SK-N-SH (cell line): ENCODE measurements around the gene SACS. TPM values are rescaled to one million over a fixed set of nuclear protein-coding genes. Genes with fewer than 3 reads are reported as not detected.
A peak's percentile ranks its signal among the peaks of the same experiment; 100 is the strongest.

Experiments
- CTCF ChIA-PET: fragments of 300-600, 350-600 bp; formaldehyde crosslinking; extraction: SDS; loops from one replicate; lab custom pipeline; 2021; lab: Yijun Ruan, JAX
- POLR2A ChIA-PET: fragments of 350-600 bp; sonication (Branson Sonifier 250); formaldehyde crosslinking; extraction: SDS; loops from one replicate; lab custom pipeline; 2020; ENCODE audit warnings: antibody characterized with exemption, inconsistent platforms; lab: Yijun Ruan, JAX
- DNase-seq: peaks from one replicate; pipeline ENCODE4 v3.0.0; 2012
- H2AFZ ChIP-seq: fragments of 200-600 bp; sonication (generic); 2 replicates; pipeline ENCODE4 v1.8.1; 2016; ENCODE audit warnings: antibody characterized with exemption, mild to moderate bottlenecking, low read depth
- H3F3A ChIP-seq: fragments of 200-600 bp; sonication (generic); replicated peaks from 2 replicates; pipeline ENCODE3; 2016; ENCODE audit warnings: antibody characterized with exemption, mild to moderate bottlenecking; ENCODE audit not compliant: insufficient read depth
- H3K27ac ChIP-seq, 2 experiments: fragments of 200-500 bp in 1 of 2; fragments of 200-600 bp in 1 of 2; sonication (Bioruptor generic) in 1 of 2; sonication (generic), shearing (Covaris generic) in 1 of 2; 2 replicates each; pipeline versions ENCODE4 v1.5.1 to v1.6.1; 2014 to 2016; ENCODE audit warnings: low read depth in 2 of 2, inconsistent platforms in 1 of 2, low read length in 1 of 2, mild to moderate bottlenecking in 1 of 2, mixed read lengths in 1 of 2
- H3K27me3 ChIP-seq: fragments of 200-600 bp; sonication (generic), shearing (Covaris generic); 2 replicates; pipeline ENCODE4 v1.6.1; 2016; ENCODE audit warnings: mixed run types; ENCODE audit not compliant: insufficient read depth
- H3K36me3 ChIP-seq, 2 experiments: fragments of 200-500 bp in 1 of 2; fragments of 200-600 bp in 1 of 2; sonication (Bioruptor generic) in 1 of 2; sonication (generic) in 1 of 2; replicated peaks in 1 of 2; 2 replicates each; pipeline versions ENCODE3 to v1.5.1; 2014 to 2016; ENCODE audit warnings: low read length in 1 of 2, mild to moderate bottlenecking in 1 of 2; ENCODE audit not compliant: insufficient read depth in 2 of 2, control insufficient read depth in 1 of 2
- H3K4me1 ChIP-seq, 2 experiments: fragments of 200-500 bp in 1 of 2; fragments of 200-600 bp in 1 of 2; sonication (Bioruptor generic) in 1 of 2; sonication (generic), shearing (Covaris generic) in 1 of 2; 2 replicates each; pipeline versions ENCODE4 v1.5.1 to v1.6.1; 2014 to 2016; ENCODE audit warnings: low read depth in 1 of 2, low read length in 1 of 2, mixed run types in 1 of 2; ENCODE audit not compliant: insufficient read depth in 2 of 2, control insufficient read depth in 1 of 2
- H3K4me2 ChIP-seq: fragments of 200-600 bp; sonication (generic), shearing (Covaris generic); 2 replicates; pipeline ENCODE4 v1.6.1; 2017; ENCODE audit warnings: mixed run types
- H3K4me3 ChIP-seq, 2 experiments: fragments of 200-500 bp in 1 of 2; fragments of 200-600 bp in 1 of 2; sonication (Bioruptor generic) in 1 of 2; sonication (generic), shearing (Covaris generic) in 1 of 2; 2 replicates each; pipeline versions ENCODE4 v1.5.1 to v1.8.1; 2014 to 2016; ENCODE audit warnings: low read depth in 2 of 2, inconsistent platforms in 1 of 2, low read length in 1 of 2, mild to moderate bottlenecking in 1 of 2, mixed read lengths in 1 of 2, moderate library complexity in 1 of 2
- H3K79me2 ChIP-seq: fragments of 200-600 bp; sonication (generic); 2 replicates; pipeline ENCODE4 v1.8.1; 2017; ENCODE audit warnings: mild to moderate bottlenecking; ENCODE audit not compliant: insufficient read depth
- H3K9ac ChIP-seq: fragments of 200-600 bp; sonication (generic); 2 replicates; pipeline ENCODE4 v1.6.1; 2017; ENCODE audit warnings: mixed run types
- H3K9me2 ChIP-seq: fragments of 200-600 bp; sonication (generic); 2 replicates; pipeline ENCODE4 v1.6.1; 2017; ENCODE audit warnings: mixed run types
- H3K9me3 ChIP-seq: fragments of 200-600 bp; sonication (generic); 2 replicates; pipeline ENCODE4 v1.6.1; 2017; ENCODE audit warnings: mixed run types, mild to moderate bottlenecking, moderate library complexity
- H4K20me1 ChIP-seq: fragments of 200-600 bp; sonication (generic); 2 replicates; pipeline ENCODE4 v1.6.1; 2017; ENCODE audit warnings: mild to moderate bottlenecking, mixed run types; ENCODE audit not compliant: insufficient read depth
- ELF1 ChIP-seq: IDR thresholded peaks from 2 replicates; pipeline ENCODE4 v1.4.0; 2012
- FOXM1 ChIP-seq: IDR thresholded peaks from 2 replicates; pipeline ENCODE4 v1.4.0; 2012; ENCODE audit warnings: low read depth, mild to moderate bottlenecking
- IRF3 ChIP-seq: fragments of 150-350 bp; IDR thresholded peaks from 2 replicates; pipeline ENCODE4 v1.6.1; 2016; ENCODE audit warnings: mild to moderate bottlenecking, low read depth, low read length
- JUND ChIP-seq: IDR thresholded peaks from 2 replicates; pipeline ENCODE4 v1.4.0; 2012
- MXI1 ChIP-seq: IDR thresholded peaks from 2 replicates; pipeline ENCODE4 v1.6.1; 2012; ENCODE audit warnings: mild to moderate bottlenecking, low read depth, low read length, improper control_type of control experiment
- NRF1 ChIP-seq: IDR thresholded peaks from 2 replicates; pipeline ENCODE4 v1.6.1; 2012; ENCODE audit warnings: low read depth, mild to moderate bottlenecking, low read length
- RAD21 ChIP-seq: IDR thresholded peaks from 2 replicates; pipeline ENCODE4 v1.6.1; 2012; ENCODE audit warnings: mild to moderate bottlenecking, low read length
- RCOR1 ChIP-seq: fragments of 150-350 bp; IDR thresholded peaks from 2 replicates; pipeline ENCODE4 v1.6.1; 2017; ENCODE audit warnings: antibody characterized with exemption, low read length
- REST ChIP-seq: IDR thresholded peaks from 2 replicates; pipeline ENCODE4 v1.6.1; 2012; ENCODE audit warnings: mild to moderate bottlenecking, low read depth, low read length, moderate library complexity
- RFX5 ChIP-seq: IDR thresholded peaks from 2 replicates; pipeline ENCODE4 v1.6.1; 2012; ENCODE audit warnings: mild to moderate bottlenecking, improper control_type of control experiment, low read length
- TEAD4 ChIP-seq: IDR thresholded peaks from 2 replicates; pipeline ENCODE4 v1.4.0; 2012; ENCODE audit warnings: mild to moderate bottlenecking, borderline replicate concordance; ENCODE audit not compliant: insufficient read depth
- USF2 ChIP-seq: fragments of 150-350 bp; IDR thresholded peaks from 2 replicates; pipeline ENCODE4 v1.6.1; 2017; ENCODE audit warnings: antibody characterized with exemption, low read length, low read depth, borderline replicate concordance
- WGBS: methylation state at CpG from one replicate; pipeline ENCODE4 v1.1.6; 2017; ENCODE audit warnings: low lambda C conversion rate; 5-methylcytosine and 5-hydroxymethylcytosine counted together
- polyA plus RNA-seq, 3 experiments: library from polyadenylated mRNA; depleted of rRNA; stranded (reverse); fragments of >200 nt; gene quantifications; 2 replicates each; pipeline ENCODE4 v1.2.3, GENCODE V29; 2012
- TF ChIP-seq, protein P1 (sequence below): IDR thresholded peaks from 2 replicates; pipeline ENCODE4; 2012
- TF ChIP-seq, protein P2 (sequence below): IDR thresholded peaks from 2 replicates; pipeline ENCODE4 v1.4.0; 2012; ENCODE audit warnings: low read depth, borderline replicate concordance

SACS gene
- polyA plus RNA-seq, 1 of the 3 experiments (the other 2 are of a cell fraction) = 5.9 TPM

- TF ChIP-seq RCOR1 (no peak), IRF3 (no peak), NRF1 (no peak), ELF1 (no peak), TEAD4 (no peak), JUND (no peak), FOXM1 (no peak), USF2 (no peak), MXI1 (no peak), RFX5 (no peak), REST (no peak), RAD21 (no peak)
- TF ChIP-seq, protein P1, sequence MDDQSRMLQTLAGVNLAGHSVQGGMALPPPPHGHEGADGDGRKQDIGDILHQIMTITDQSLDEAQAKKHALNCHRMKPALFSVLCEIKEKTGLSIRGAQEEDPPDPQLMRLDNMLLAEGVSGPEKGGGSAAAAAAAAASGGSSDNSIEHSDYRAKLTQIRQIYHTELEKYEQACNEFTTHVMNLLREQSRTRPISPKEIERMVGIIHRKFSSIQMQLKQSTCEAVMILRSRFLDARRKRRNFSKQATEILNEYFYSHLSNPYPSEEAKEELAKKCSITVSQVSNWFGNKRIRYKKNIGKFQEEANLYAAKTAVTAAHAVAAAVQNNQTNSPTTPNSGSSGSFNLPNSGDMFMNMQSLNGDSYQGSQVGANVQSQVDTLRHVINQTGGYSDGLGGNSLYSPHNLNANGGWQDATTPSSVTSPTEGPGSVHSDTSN = no peak
- TF ChIP-seq, protein P2, sequence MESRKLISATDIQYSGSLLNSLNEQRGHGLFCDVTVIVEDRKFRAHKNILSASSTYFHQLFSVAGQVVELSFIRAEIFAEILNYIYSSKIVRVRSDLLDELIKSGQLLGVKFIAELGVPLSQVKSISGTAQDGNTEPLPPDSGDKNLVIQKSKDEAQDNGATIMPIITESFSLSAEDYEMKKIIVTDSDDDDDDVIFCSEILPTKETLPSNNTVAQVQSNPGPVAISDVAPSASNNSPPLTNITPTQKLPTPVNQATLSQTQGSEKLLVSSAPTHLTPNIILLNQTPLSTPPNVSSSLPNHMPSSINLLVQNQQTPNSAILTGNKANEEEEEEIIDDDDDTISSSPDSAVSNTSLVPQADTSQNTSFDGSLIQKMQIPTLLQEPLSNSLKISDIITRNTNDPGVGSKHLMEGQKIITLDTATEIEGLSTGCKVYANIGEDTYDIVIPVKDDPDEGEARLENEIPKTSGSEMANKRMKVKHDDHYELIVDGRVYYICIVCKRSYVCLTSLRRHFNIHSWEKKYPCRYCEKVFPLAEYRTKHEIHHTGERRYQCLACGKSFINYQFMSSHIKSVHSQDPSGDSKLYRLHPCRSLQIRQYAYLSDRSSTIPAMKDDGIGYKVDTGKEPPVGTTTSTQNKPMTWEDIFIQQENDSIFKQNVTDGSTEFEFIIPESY = no peak
- Histone ChIP-seq H3F3A (peaks cover 38% of the 10 kb centered on the region), H3K9me2 (no peaks in the 10 kb centered on the region), H3K9ac (no peak overlapping the region), H3K9me3 (no peaks in the 10 kb centered on the region), H3K36me3 (peaks cover 66 to 92% of the 10 kb centered on the region in 2 experiments), H3K79me2 (peaks cover 100% of the 10 kb centered on the region), H3K27ac (peak overlapping the region in 1 of 2 experiments; percentile 19; a peak in 1 of 4 replicates), H2AFZ (no peak overlapping the region), H3K4me3 (no peak overlapping the region), H3K27me3 (no peaks in the 10 kb centered on the region), H3K4me2 (no peak overlapping the region), H3K4me1 (peaks cover 0 to 12% of the 10 kb centered on the region in 2 experiments; a peak in 2 of 4 replicates), H4K20me1 (peaks cover 70% of the 10 kb centered on the region)
- ChIA-PET POLR2A (no interaction called here), CTCF (interaction anchor here (1.6 kb wide), 1 partner anchor 12 kb away, joined by 4 read pairs; no protein-coding TSS in a partner anchor)
- DNase-seq = no peak
- WGBS = 79% methylated on average over 3 of the region's 3 CpGs
Measured at GRCh38 chr13:23350009-23350408, 83.5 kb downstream of the SACS start.
